CD14-positive monocyte (primary cell): ENCODE measurements around the gene DNMT3A. TPM values are rescaled to one million over a fixed set of nuclear protein-coding genes. Genes with fewer than 3 reads are reported as not detected.
A peak's percentile ranks its signal among the peaks of the same experiment; 100 is the strongest.

Experiments used
- DNase-seq, 3 donors: peaks; one replicate each; pipeline ENCODE4 v3.0.0-alpha.2; 2011 to 2022
- H2AFZ ChIP-seq: 2 replicates; pipeline ENCODE4 v1.6.0; 2012; ENCODE audit warnings: mild to moderate bottlenecking, low read depth, low read length, inconsistent platforms; ENCODE audit not compliant: insufficient read depth, poor library complexity, severe bottlenecking
- H3K27ac ChIP-seq, 2 donors: 1 replicate in 1 of 2; 2 replicates in 1 of 2; pipeline ENCODE4 v1.5.1; 2012 to 2013; ENCODE audit warnings: low read length in 2 of 2, control low read depth in 1 of 2, inconsistent platforms in 1 of 2, low read depth in 1 of 2, mild to moderate bottlenecking in 1 of 2
- H3K27me3 ChIP-seq, 2 donors: one replicate each; pipeline versions ENCODE4 v1.6.0 to v1.6.1; 2011 to 2013; ENCODE audit warnings: low read length in 2 of 2; ENCODE audit not compliant: control insufficient read depth in 2 of 2, insufficient read depth in 2 of 2
- H3K36me3 ChIP-seq, 2 donors: replicated peaks in 1 of 2; 1 replicate in 1 of 2; 2 replicates in 1 of 2; pipeline versions ENCODE4 v1.5.1 to v1.6.1; 2012 to 2013; ENCODE audit warnings: low read length in 2 of 2, control low read depth in 1 of 2, inconsistent platforms in 1 of 2, mild to moderate bottlenecking in 1 of 2; ENCODE audit not compliant: insufficient read depth in 2 of 2, control insufficient read depth in 1 of 2
- H3K4me1 ChIP-seq, 2 donors: 1 replicate in 1 of 2; 2 replicates in 1 of 2; pipeline versions ENCODE4 v1.5.1 to v1.6.1; 2012 to 2013; ENCODE audit warnings: low read length in 2 of 2, control low read depth in 1 of 2, inconsistent platforms in 1 of 2, mild to moderate bottlenecking in 1 of 2, moderate library complexity in 1 of 2; ENCODE audit not compliant: insufficient read depth in 2 of 2, control insufficient read depth in 1 of 2
- H3K4me2 ChIP-seq: replicated peaks from 2 replicates; pipeline ENCODE3; 2012; ENCODE audit warnings: low read length, moderate library complexity, mild to moderate bottlenecking; ENCODE audit not compliant: poor library complexity, severe bottlenecking; ENCODE audit errors: extremely low read depth
- H3K4me3 ChIP-seq, 3 experiments: fragments of 200-600 bp in 1 of 3; sonication (generic) in 1 of 3; replicated peaks in 1 of 3; 1 replicate in 2 of 3; 2 replicates in 1 of 3; pipeline ENCODE4 v1.5.1; 2011 to 2013; ENCODE audit warnings: low read length in 3 of 3, mild to moderate bottlenecking in 3 of 3, control low read depth in 2 of 3, low read depth in 2 of 3, inconsistent platforms in 1 of 3, moderate library complexity in 1 of 3
- H3K79me2 ChIP-seq: 2 replicates; pipeline ENCODE4 v1.6.0; 2012; ENCODE audit warnings: mild to moderate bottlenecking, control low read depth, inconsistent platforms, low read length, moderate library complexity; ENCODE audit not compliant: insufficient read depth
- H3K9ac ChIP-seq: 2 replicates; pipeline ENCODE4 v1.6.0; 2017; ENCODE audit warnings: low read length, mild to moderate bottlenecking; ENCODE audit not compliant: insufficient read depth, poor library complexity, severe bottlenecking
- H3K9me3 ChIP-seq, 2 donors: replicated peaks in 1 of 2; 1 replicate in 1 of 2; 2 replicates in 1 of 2; pipeline versions ENCODE4 v1.5.1 to v1.6.1; 2012 to 2013; ENCODE audit warnings: low read length in 2 of 2, control low read depth in 1 of 2; ENCODE audit not compliant: control insufficient read depth in 1 of 2, insufficient read depth in 1 of 2
- H4K20me1 ChIP-seq: 2 replicates; pipeline ENCODE4 v1.6.0; 2012; ENCODE audit warnings: mild to moderate bottlenecking, low read length, control low read depth, moderate library complexity; ENCODE audit not compliant: insufficient read depth
- H3K27ac Mint-ChIP-seq, 7 donors: one replicate each; pipeline ENCODE4 v1.8.0; 2020; ENCODE audit warnings: mild to moderate bottlenecking in 7 of 7, mixed read lengths in 7 of 7, moderate library complexity in 6 of 7, inconsistent platforms in 2 of 7
- H3K27me3 Mint-ChIP-seq, 3 donors: one replicate each; pipeline ENCODE4 v1.8.0; 2021 to 2022; ENCODE audit warnings: low read depth in 3 of 3, mild to moderate bottlenecking in 3 of 3, mixed read lengths in 3 of 3, moderate library complexity in 3 of 3, inconsistent platforms in 1 of 3
- H3K36me3 Mint-ChIP-seq, 2 donors: one replicate each; pipeline ENCODE4 v1.8.0; 2020; ENCODE audit warnings: mixed read lengths in 2 of 2, inconsistent platforms in 1 of 2, mild to moderate bottlenecking in 1 of 2
- H3K4me1 Mint-ChIP-seq: one replicate; pipeline ENCODE4 v1.8.0; 2020; ENCODE audit warnings: mild to moderate bottlenecking, mixed read lengths
- H3K4me3 Mint-ChIP-seq, 2 donors: one replicate each; pipeline ENCODE4 v1.8.0; 2020; ENCODE audit warnings: mild to moderate bottlenecking in 2 of 2, mixed read lengths in 2 of 2, moderate library complexity in 1 of 2
- H3K9me3 Mint-ChIP-seq, 7 donors: one replicate each; pipeline ENCODE4 v1.8.0; 2020 to 2022; ENCODE audit warnings: mixed read lengths in 7 of 7, mild to moderate bottlenecking in 6 of 7, moderate library complexity in 6 of 7, inconsistent platforms in 2 of 7
- WGBS: methylation state at CpG from one replicate; pipeline ENCODE4 v1.1.5; 2013; ENCODE audit warnings: missing lambda C conversion rate; ENCODE audit not compliant: insufficient coverage; 5-methylcytosine and 5-hydroxymethylcytosine counted together
- intact Hi-C, 2 donors: fragments of 100-400 bp; cut with micrococcal nuclease; formaldehyde crosslinking; loops; one replicate each; pipeline versions ENCODE4 v1.15.0 to v1.15.1; 2023
- polyA plus RNA-seq, 3 donors: library from polyadenylated mRNA; depleted of rRNA in 1 of 3; unstranded in 2 of 3; stranded (reverse) in 1 of 3; fragments of 300-500 nt in 2 of 3; fragments of >200 nt in 1 of 3; fragmentation: Illumina TruSeq in 2 of 3; gene quantifications; 1 replicate in 2 of 3; 2 replicates in 1 of 3; pipeline ENCODE4 v1.2.3, GENCODE V29; 2012 to 2021
- TF ChIP-seq, protein P1 (sequence below): fragments of 200-600 bp; IDR thresholded peaks from one replicate; pipeline ENCODE4 v1.8.0; 2022; ENCODE audit warnings: antibody characterized with exemption, mild to moderate bottlenecking

The DNMT3A gene
- polyA plus RNA-seq, 3 donors: 1.7 to 7.9 (median 2.7) TPM

DNA sequence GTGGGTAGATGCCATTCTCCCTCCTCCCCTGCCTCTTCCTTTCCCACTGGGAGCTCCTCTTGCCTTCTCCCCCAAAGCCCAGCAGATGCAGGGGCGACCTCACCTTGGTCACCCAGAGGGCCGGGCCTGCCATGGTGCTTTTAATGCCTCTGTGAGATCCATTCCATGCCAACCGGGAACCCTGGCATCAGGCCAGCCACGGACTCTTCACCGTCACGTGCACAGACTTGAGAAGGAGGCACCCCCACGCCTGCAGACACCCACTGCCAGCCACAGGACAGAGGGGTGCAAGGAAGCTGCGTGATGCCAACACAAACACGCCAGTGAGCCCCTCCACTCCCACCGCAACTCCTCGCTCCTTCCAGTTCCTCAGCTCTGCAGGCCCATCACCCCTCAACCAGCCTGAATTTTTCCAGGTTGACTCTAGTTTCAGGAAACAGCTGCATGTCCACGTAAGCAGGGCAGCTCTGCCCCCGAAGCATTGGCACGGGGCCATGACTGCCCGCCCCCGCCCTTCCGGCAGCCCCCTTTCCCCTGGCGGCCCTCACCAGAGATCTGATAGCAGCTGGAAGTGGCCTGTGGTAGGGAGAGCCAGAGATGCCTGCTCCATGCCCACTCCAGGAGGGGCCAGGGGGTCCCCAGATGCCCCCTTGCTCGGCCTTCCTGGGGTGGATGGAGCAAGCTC lies 50.8 kb downstream of the DNMT3A start:
- H3K4me1 Mint-ChIP-seq: peaks cover 33% of the 10 kb centered on the region
- no peak overlapping the region for H3K27ac Mint-ChIP-seq
- H3K36me3 Mint-ChIP-seq: peaks cover 5 to 15% of the 10 kb centered on the region in 2 donors
- H3K4me2 ChIP-seq: no peak overlapping the region
- no peak overlapping the region for H3K9ac ChIP-seq
- intact Hi-C loops: no loop called here
- H3K9me3 ChIP-seq: no peaks in the 10 kb centered on the region
- no peak overlapping the region for H2AFZ ChIP-seq
- H3K36me3 ChIP-seq: no peaks in the 10 kb centered on the region
- no peaks in the 10 kb centered on the region for H3K79me2 ChIP-seq
- H3K4me1 ChIP-seq: peaks cover 33 to 38% of the 10 kb centered on the region in 2 donors
- WGBS: 24% methylated on average over 18 of the region's 19 CpGs
- no peak overlapping the region for H3K27ac ChIP-seq
- H3K27me3 Mint-ChIP-seq: peaks cover 0 to 6% (median 2%) of the 10 kb centered on the region in 3 donors
- H3K27me3 ChIP-seq: peaks cover 0 to 2% of the 10 kb centered on the region in 2 donors
- TF ChIP-seq, protein P1, sequence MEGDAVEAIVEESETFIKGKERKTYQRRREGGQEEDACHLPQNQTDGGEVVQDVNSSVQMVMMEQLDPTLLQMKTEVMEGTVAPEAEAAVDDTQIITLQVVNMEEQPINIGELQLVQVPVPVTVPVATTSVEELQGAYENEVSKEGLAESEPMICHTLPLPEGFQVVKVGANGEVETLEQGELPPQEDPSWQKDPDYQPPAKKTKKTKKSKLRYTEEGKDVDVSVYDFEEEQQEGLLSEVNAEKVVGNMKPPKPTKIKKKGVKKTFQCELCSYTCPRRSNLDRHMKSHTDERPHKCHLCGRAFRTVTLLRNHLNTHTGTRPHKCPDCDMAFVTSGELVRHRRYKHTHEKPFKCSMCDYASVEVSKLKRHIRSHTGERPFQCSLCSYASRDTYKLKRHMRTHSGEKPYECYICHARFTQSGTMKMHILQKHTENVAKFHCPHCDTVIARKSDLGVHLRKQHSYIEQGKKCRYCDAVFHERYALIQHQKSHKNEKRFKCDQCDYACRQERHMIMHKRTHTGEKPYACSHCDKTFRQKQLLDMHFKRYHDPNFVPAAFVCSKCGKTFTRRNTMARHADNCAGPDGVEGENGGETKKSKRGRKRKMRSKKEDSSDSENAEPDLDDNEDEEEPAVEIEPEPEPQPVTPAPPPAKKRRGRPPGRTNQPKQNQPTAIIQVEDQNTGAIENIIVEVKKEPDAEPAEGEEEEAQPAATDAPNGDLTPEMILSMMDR: no peak
- H3K4me3 ChIP-seq: no peak overlapping the region
- no peak for DNase-seq
- H3K4me3 Mint-ChIP-seq: no peak overlapping the region
- H4K20me1 ChIP-seq: no peaks in the 10 kb centered on the region
- peaks cover 0 to 2% (median 0%) of the 10 kb centered on the region in 7 donors for H3K9me3 Mint-ChIP-seq

DNA sequence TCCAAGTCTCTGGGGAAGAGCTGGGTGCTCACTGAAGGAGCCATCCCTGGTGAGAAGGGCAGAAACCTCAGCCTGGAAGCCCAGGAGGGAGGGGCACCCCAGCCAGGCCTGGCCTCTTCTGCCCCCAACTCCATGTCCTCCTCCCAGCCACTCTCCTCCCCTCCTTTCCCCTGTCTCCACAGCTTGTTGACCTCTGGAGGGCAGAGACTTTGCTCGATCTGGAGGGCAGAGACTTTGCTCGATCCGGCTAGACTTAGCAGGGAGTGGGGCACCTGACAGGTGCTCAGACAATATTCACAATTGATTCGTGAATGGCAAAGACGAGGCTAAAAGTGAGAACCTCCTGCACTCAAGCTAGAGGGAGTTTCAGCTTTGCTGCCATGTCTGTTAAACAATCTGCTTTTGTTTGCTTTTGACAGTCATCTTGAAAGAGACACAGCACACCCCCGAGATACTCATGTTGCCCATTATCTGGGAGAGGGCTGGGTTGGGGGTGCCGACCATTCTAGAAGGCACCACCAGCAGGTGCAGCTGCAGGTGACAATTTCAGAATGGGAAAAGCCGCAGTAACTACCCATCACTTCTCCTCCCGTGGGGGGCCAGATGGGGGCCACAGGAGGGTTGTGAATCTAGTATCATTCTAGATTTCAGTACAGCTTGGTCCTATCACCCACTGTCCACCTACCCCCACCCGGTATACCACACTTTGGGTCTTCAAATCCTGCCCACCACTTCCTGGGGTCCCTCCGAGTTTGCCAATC lies 54.8 kb downstream of the DNMT3A start:
- Histone ChIP-seq H3K79me2 (no peaks in the 10 kb centered on the region), H3K27ac (no peak overlapping the region), H4K20me1 (no peaks in the 10 kb centered on the region), H3K4me2 (no peak overlapping the region), H3K4me3 (no peak overlapping the region), H3K4me1 (peaks cover 18 to 25% of the 10 kb centered on the region in 2 donors), H3K9ac (no peak overlapping the region), H3K27me3 (peaks cover 0 to 2% of the 10 kb centered on the region in 2 donors), H2AFZ (no peak overlapping the region), H3K36me3 (peaks cover 0 to 8% of the 10 kb centered on the region in 2 donors), H3K9me3 (no peaks in the 10 kb centered on the region)
- H3K9me3 Mint-ChIP-seq: no peaks in the 10 kb centered on the region
- 95% methylated on average over 8 of the region's 11 CpGs for WGBS
- H3K36me3 Mint-ChIP-seq: peaks cover 19 to 20% of the 10 kb centered on the region in 2 donors
- peaks cover 0 to 9% (median 6%) of the 10 kb centered on the region in 3 donors for H3K27me3 Mint-ChIP-seq
- peak overlapping the region in 3 of 7 donors; percentile 9 to 73 (median 50) for H3K27ac Mint-ChIP-seq
- intact Hi-C loops: no loop called here
- TF ChIP-seq, protein P1: no peak
- DNase-seq: no peak
- peaks cover 20% of the 10 kb centered on the region for H3K4me1 Mint-ChIP-seq
- H3K4me3 Mint-ChIP-seq: no peak overlapping the region
